ENCODE results near the gene ST7.

ST7 gene

GRCh38 chr7:117216436-117217069, 263.3 kb downstream of the ST7 start:
- TF ChIP-seq, protein P1, sequence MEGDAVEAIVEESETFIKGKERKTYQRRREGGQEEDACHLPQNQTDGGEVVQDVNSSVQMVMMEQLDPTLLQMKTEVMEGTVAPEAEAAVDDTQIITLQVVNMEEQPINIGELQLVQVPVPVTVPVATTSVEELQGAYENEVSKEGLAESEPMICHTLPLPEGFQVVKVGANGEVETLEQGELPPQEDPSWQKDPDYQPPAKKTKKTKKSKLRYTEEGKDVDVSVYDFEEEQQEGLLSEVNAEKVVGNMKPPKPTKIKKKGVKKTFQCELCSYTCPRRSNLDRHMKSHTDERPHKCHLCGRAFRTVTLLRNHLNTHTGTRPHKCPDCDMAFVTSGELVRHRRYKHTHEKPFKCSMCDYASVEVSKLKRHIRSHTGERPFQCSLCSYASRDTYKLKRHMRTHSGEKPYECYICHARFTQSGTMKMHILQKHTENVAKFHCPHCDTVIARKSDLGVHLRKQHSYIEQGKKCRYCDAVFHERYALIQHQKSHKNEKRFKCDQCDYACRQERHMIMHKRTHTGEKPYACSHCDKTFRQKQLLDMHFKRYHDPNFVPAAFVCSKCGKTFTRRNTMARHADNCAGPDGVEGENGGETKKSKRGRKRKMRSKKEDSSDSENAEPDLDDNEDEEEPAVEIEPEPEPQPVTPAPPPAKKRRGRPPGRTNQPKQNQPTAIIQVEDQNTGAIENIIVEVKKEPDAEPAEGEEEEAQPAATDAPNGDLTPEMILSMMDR (IDR thresholded peaks at IDR 0.05; ENCODE audit: borderline replicate concordance, insufficient read depth, low read depth, low read length), result no peak
- H3K4me3 ChIP-seq (ENCODE audit: low read depth, low read length), result no peak overlapping the region

DNA sequence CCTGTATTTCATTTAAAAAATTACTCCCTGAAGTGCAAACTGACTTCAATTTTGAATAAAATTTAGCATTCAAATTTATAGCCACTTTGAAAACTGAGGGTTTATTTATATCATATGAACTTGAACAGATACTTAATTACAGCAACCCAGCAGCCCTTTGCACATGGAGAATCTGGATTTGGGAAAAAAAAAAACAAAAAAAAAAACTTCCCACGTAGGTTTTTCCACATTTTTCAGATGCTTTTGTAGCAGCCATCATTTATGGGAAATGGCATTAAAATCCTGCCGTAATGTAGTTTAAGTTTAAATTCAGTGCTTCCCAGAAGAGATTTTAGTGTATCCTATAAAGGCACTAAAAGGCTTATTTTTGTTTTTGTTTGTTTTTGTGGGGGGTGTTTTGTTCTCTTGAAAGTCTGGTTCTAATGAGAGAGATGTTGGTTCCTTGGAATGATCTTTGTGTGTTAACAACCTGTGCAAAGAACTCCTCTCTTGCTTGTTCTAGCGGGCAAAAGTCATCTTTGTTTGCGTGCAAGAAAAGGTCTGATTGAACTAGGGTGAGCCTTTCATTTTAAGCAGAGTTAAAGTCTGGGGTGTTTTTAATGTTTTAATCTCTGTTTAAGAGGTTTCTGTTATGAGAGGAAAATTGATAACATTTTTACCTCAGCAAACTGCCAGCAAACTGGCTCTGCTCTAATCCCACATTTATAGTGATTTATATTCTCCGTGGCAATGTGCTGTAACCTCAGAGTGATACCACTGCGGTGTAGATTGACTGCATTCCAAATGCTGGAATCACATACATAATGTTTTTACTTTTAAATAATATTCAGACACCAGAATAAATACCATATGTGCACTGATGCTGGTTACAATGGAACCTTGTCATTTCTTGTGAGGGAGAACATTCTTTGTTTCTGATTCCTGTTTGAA, 264.1 kb downstream of the ST7 start:
- TF ChIP-seq, protein P1 (IDR thresholded peaks at IDR 0.05; ENCODE audit: borderline replicate concordance, insufficient read depth, low read depth, low read length), result no peak
- H3K4me3 ChIP-seq (ENCODE audit: low read depth, low read length), result no peak overlapping the region

GRCh38 chr7:117218700-117219099, 265.4 kb downstream of the ST7 start:
- no peak overlapping the region for H3K4me3 ChIP-seq (ENCODE audit: low read depth, low read length)
- TF ChIP-seq, protein P1 (IDR thresholded peaks at IDR 0.05; ENCODE audit: borderline replicate concordance, insufficient read depth, low read depth, low read length), result no peak

DNA sequence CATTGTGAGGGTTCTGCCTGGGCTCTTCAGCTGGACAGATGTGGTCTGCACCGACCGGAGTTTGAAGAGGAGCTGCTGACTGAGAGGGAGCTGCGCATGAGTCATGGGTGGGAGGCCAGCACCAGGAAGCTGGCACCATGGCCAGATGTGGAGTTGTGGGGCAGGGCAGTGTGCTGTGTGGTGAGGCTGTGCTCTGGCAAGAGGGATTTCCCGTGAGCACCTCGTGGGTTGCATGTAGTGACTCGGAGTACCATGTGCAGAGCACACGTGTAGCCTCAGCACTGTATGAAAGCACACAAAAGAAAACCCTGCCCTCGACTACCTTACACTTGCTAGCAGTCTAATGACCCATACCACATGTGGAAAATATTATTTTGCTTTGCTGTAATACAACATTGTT, 266.2 kb downstream of the ST7 start:
- TF ChIP-seq, protein P1 (IDR thresholded peaks at IDR 0.05; ENCODE audit: borderline replicate concordance, insufficient read depth, low read depth, low read length), result no peak
- no peak overlapping the region for H3K4me3 ChIP-seq (ENCODE audit: low read depth, low read length)

DNA sequence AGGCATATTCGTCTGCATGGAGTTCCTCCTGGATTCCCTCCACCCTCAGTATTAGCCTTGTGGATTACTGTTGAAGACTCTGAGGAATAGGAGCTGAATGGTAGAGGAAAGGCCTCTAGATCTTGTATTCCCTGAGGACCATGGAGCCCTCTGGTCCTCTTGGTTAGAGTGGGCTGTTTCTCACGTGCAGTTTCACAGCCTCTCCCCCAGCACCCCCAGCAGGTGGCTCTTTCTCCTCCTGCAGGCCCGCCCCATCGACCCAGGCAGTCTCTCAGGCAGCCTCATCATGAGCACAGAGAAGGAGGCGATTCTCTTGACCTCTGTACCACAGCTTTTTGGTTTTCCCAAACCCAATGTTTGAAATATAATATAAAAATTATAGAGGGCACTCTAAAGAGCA, 267.5 kb downstream of the ST7 start:
- H3K4me3 ChIP-seq (ENCODE audit: low read depth, low read length), result no peak overlapping the region
- TF ChIP-seq, protein P1 (IDR thresholded peaks at IDR 0.05; ENCODE audit: borderline replicate concordance, insufficient read depth, low read depth, low read length), result no peak

DNA sequence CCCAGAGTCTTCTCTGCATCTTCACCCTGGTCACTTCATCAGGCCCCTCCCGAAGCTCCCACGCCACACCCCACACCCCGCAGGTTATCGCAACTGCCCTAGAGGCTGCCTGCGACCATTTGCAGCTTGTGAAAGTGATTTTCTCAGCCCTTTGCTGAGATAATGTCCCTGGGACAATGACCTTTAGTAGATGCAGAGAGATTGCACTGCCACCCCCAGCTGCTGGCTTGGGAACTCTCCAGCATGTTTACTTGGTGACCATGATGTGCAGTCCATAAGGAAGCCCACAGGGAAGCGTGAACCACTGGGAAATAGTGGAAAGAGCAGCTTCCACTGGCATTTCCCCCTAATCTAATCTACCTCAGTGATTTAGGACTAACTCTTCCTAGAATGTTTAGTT, 272.2 kb downstream of the ST7 start:
- no peak overlapping the region for H3K4me3 ChIP-seq (ENCODE audit: low read depth, low read length)
- TF ChIP-seq, protein P1 (IDR thresholded peaks at IDR 0.05; ENCODE audit: borderline replicate concordance, insufficient read depth, low read depth, low read length), result no peak
